K562 (cell line): ENCODE results near the gene POLRMT. TPM values are rescaled to one million over a fixed set of nuclear protein-coding genes. Genes with fewer than 3 reads are reported as not detected.
A peak's percentile ranks its signal among the peaks of the same experiment; 100 is the strongest.

Experiments used
- CCAR2 ChIP-seq: fragments of 200-400 bp; formaldehyde crosslinking; IDR thresholded peaks from 2 replicates; pipeline ENCODE4 v1.6.1; 2017; ENCODE audit warnings: mild to moderate bottlenecking, low read depth, low read length
- CTBP1 ChIP-seq: fragments of 450-650 bp; IDR thresholded peaks from 2 replicates; pipeline ENCODE4 v1.6.1; 2016; ENCODE audit warnings: borderline replicate concordance
- GABPB1 ChIP-seq: sonication (generic); formaldehyde crosslinking; IDR thresholded peaks from 2 replicates; pipeline ENCODE4 v1.8.0; 2022; ENCODE audit warnings: mild to moderate bottlenecking, missing genetic modification reagents
- MAFK ChIP-seq: IDR thresholded peaks from 2 replicates; pipeline ENCODE4 v1.6.1; 2011; ENCODE audit warnings: low read length, improper control_type of control experiment
- MCM7 ChIP-seq, 2 experiments: fragments of 450-650 bp; IDR thresholded peaks; 2 replicates each; pipeline ENCODE4 v1.6.1; 2016 to 2018
- MIER1 ChIP-seq: fragments of 450-650 bp; IDR thresholded peaks from 2 replicates; pipeline ENCODE4 v1.6.1; 2016; ENCODE audit warnings: antibody characterized with exemption, mild to moderate bottlenecking, low read depth
- PHB ChIP-seq: fragments of 250-450 bp; sonication (Bioruptor Pico); IDR thresholded peaks from 2 replicates; pipeline ENCODE4 v1.5.0; 2021
- PKNOX1 ChIP-seq: fragments of 450-650 bp; IDR thresholded peaks from 2 replicates; pipeline ENCODE4 v1.6.1; 2016
- POLR2G ChIP-seq: fragments of 200-400 bp; formaldehyde crosslinking; IDR thresholded peaks from 2 replicates; pipeline ENCODE4 v1.6.1; 2017; ENCODE audit warnings: low read depth, mild to moderate bottlenecking, antibody characterized with exemption, low read length, moderate library complexity
- RAD51 ChIP-seq: fragments of 450-650 bp; IDR thresholded peaks from 2 replicates; pipeline ENCODE4 v1.7.1; 2016; ENCODE audit warnings: low read depth, mild to moderate bottlenecking, borderline replicate concordance
- SMC3 ChIP-seq: conservative IDR thresholded peaks from 2 replicates; pipeline ENCODE4 v1.6.1; 2011; ENCODE audit warnings: low read depth, low read length, improper control_type of control experiment; ENCODE audit not compliant: insufficient read depth
- TCFL5 ChIP-seq: fragments of 250-450 bp; sonication (Bioruptor Pico); conservative IDR thresholded peaks from 2 replicates; pipeline ENCODE4 v1.6.1; 2021; ENCODE audit warnings: mild to moderate bottlenecking, moderate library complexity, matching md5 sums
- TOE1 ChIP-seq, 2 experiments: fragments of 450-650 bp in 1 of 2; sonication (generic) in 1 of 2; formaldehyde crosslinking in 1 of 2; IDR thresholded peaks; 2 replicates each; pipeline versions ENCODE4 v1.7.1 to v1.8.0; 2016 to 2022; ENCODE audit warnings: borderline replicate concordance in 2 of 2, mild to moderate bottlenecking in 2 of 2, antibody characterized with exemption in 1 of 2, inconsistent platforms in 1 of 2, low read depth in 1 of 2, missing genetic modification reagents in 1 of 2, moderate library complexity in 1 of 2
- U2AF1 ChIP-seq: fragments of 200-400 bp; formaldehyde crosslinking; optimal IDR thresholded peaks from 2 replicates; pipeline ENCODE3; 2017; ENCODE audit warnings: mild to moderate bottlenecking, low read depth, low read length, moderate library complexity
- ZNF12 ChIP-seq: sonication (generic); formaldehyde crosslinking; IDR thresholded peaks from 2 replicates; pipeline ENCODE4 v1.4.0; 2020; ENCODE audit warnings: mild to moderate bottlenecking, missing genetic modification reagents
- ZNF586 ChIP-seq: fragments of 450-650 bp; formaldehyde crosslinking; conservative IDR thresholded peaks from 2 replicates; pipeline ENCODE4 v1.4.0; 2020; ENCODE audit warnings: mild to moderate bottlenecking, moderate library complexity
- polyA plus RNA-seq, 8 experiments: library from polyadenylated mRNA; depleted of rRNA in 4 of 8; stranded (reverse) in 5 of 8; unstranded in 3 of 8; fragments of >200 nt; fragmentation: Nextera tagmentation in 2 of 8; fragmentation: Illumina TruSeq in 1 of 8; extraction: Ambion mirVana in 2 of 8; extraction: Trizol in 1 of 8; gene quantifications; 2 replicates each; pipeline versions ENCODE4 v1.2.1 to v1.2.3, GENCODE V29; 2011 to 2014; ENCODE audit warnings: inconsistent platforms in 1 of 8, missing spikeins in 1 of 8
- total RNA-seq, 7 experiments: library from RNA; depleted of rRNA in 6 of 7; stranded (reverse); fragments of >200 nt in 6 of 7; fragmentation: Illumina TruSeq in 2 of 7; extraction: Trizol in 2 of 7; gene quantifications; 2 replicates each; pipeline versions ENCODE4 v1.2.1 to v1.2.3, GENCODE V29; 2011 to 2021; ENCODE audit warnings: low replicate concordance in 1 of 7
- TF ChIP-seq, protein P1 (sequence below): fragments of 250-450 bp; sonication (Bioruptor Pico); IDR thresholded peaks from 2 replicates; pipeline ENCODE4 v1.5.0; 2021
- TF ChIP-seq, protein P2 (sequence below): fragments of 250-450 bp; sonication (Bioruptor Pico); IDR thresholded peaks from 2 replicates; pipeline ENCODE4 v1.4.0; 2020
- TF ChIP-seq, protein P3 (sequence below): fragments of 250-450 bp; sonication (Bioruptor Pico); IDR thresholded peaks from 2 replicates; pipeline ENCODE4 v1.8.0; 2021; ENCODE audit warnings: mild to moderate bottlenecking, moderate library complexity

Gene POLRMT
- total and polyA plus RNA-seq, 9 of the 15 experiments (the other 6 are each of a cell fraction or from before 2014, with no cell fraction given): 30.3 to 144 (median 68.0) TPM

GRCh38 chr19:572140-572742 is 61.1 kb downstream of the POLRMT start, which contains the start of gene BSG (continued):
- TF ChIP-seq, protein P1, sequence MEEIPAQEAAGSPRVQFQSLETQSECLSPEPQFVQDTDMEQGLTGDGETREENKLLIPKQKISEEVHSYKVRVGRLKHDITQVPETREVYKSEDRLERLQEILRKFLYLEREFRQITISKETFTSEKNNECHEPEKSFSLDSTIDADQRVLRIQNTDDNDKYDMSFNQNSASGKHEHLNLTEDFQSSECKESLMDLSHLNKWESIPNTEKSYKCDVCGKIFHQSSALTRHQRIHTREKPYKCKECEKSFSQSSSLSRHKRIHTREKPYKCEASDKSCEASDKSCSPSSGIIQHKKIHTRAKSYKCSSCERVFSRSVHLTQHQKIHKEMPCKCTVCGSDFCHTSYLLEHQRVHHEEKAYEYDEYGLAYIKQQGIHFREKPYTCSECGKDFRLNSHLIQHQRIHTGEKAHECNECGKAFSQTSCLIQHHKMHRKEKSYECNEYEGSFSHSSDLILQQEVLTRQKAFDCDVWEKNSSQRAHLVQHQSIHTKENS (CRISPR knock-in tag): no peak
- TF ChIP-seq, protein P2, sequence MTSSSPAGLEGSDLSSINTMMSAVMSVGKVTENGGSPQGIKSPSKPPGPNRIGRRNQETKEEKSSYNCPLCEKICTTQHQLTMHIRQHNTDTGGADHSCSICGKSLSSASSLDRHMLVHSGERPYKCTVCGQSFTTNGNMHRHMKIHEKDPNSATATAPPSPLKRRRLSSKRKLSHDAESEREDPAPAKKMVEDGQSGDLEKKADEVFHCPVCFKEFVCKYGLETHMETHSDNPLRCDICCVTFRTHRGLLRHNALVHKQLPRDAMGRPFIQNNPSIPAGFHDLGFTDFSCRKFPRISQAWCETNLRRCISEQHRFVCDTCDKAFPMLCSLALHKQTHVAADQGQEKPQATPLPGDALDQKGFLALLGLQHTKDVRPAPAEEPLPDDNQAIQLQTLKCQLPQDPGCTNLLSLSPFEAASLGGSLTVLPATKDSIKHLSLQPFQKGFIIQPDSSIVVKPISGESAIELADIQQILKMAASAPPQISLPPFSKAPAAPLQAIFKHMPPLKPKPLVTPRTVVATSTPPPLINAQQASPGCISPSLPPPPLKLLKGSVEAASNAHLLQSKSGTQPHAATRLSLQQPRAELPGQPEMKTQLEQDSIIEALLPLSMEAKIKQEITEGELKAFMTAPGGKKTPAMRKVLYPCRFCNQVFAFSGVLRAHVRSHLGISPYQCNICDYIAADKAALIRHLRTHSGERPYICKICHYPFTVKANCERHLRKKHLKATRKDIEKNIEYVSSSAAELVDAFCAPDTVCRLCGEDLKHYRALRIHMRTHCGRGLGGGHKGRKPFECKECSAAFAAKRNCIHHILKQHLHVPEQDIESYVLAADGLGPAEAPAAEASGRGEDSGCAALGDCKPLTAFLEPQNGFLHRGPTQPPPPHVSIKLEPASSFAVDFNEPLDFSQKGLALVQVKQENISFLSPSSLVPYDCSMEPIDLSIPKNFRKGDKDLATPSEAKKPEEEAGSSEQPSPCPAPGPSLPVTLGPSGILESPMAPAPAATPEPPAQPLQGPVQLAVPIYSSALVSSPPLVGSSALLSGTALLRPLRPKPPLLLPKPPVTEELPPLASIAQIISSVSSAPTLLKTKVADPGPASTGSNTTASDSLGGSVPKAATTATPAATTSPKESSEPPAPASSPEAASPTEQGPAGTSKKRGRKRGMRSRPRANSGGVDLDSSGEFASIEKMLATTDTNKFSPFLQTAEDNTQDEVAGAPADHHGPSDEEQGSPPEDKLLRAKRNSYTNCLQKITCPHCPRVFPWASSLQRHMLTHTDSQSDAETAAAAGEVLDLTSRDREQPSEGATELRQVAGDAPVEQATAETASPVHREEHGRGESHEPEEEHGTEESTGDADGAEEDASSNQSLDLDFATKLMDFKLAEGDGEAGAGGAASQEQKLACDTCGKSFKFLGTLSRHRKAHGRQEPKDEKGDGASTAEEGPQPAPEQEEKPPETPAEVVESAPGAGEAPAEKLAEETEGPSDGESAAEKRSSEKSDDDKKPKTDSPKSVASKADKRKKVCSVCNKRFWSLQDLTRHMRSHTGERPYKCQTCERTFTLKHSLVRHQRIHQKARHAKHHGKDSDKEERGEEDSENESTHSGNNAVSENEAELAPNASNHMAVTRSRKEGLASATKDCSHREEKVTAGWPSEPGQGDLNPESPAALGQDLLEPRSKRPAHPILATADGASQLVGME (CRISPR knock-in tag): no peak; the same call in 1 of the 2 replicates
- TF ChIP-seq ZNF12 (CRISPR knock-in tag) (no peak), GABPB1 (CRISPR knock-in tag) (peak; percentile 30; the same call in 1 of the 2 replicates), PHB (no peak), TCFL5 (CRISPR knock-in tag) (no peak), MIER1 (no peak), MCM7 (IDR thresholded peaks at IDR 0.05) (no peak), U2AF1 (no peak), RAD51 (peak; percentile 95), ZNF586 (CRISPR knock-in tag) (no peak), MAFK (no peak), TOE1 (IDR thresholded peaks at IDR 0.05; ENCODE audit: borderline replicate concordance) (peak; percentile 95), TOE1 (CRISPR knock-in tag; IDR thresholded peaks at IDR 0.05; ENCODE audit: borderline replicate concordance, low read depth) (no peak), CTBP1 (peak; percentile 95), POLR2G (peak; percentile 98), CCAR2 (no peak), PKNOX1 (no peak), SMC3 (0 out of 2 replicates have a peak, but pooled peaks have one; percentile 1)
- TF ChIP-seq, protein P3, sequence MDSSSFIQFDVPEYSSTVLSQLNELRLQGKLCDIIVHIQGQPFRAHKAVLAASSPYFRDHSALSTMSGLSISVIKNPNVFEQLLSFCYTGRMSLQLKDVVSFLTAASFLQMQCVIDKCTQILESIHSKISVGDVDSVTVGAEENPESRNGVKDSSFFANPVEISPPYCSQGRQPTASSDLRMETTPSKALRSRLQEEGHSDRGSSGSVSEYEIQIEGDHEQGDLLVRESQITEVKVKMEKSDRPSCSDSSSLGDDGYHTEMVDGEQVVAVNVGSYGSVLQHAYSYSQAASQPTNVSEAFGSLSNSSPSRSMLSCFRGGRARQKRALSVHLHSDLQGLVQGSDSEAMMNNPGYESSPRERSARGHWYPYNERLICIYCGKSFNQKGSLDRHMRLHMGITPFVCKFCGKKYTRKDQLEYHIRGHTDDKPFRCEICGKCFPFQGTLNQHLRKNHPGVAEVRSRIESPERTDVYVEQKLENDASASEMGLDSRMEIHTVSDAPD (CRISPR knock-in tag): no peak
